ENCODE measurements around the gene XIST.
"Not testable (repeated sequence)": the region's sequence is repeated elsewhere in the genome, so short reads cannot be mapped to it uniquely, and the experiment has no call there.

XIST gene

GRCh38 chrX:73812256-73812655 is 40.3 kb downstream of the XIST start:
- no peak for DNase-seq (ENCODE audit: low read depth in 2 of 2)

GRCh38 chrX:73804109-73804508 is 48.4 kb downstream of the XIST start:
- not testable (repeated sequence) for DNase-seq (ENCODE audit: low read depth in 2 of 2)

GRCh38 chrX:73799888-73800287 is 52.6 kb downstream of the XIST start:
- no peak for DNase-seq (ENCODE audit: low read depth in 2 of 2)

DNA sequence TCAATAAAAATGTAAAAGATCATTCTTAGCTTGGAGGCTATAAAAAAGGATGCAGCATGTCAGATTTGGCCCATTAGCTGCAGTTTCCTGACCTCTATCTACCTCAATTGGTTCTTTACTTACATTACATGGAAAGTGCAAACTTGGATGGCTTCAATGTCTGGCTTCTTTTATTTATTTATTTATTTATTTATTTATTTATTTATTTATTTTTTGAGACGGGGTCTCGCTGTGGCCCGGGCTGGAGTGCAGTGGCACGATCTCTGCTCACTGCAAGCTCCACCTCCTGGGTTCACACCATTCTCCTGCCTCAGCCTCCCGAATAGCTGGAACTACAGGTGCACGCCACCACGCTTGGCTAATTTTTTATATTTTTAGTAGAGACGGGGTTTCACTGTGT is 60.0 kb downstream of the XIST start:
- DNase-seq (ENCODE audit: low read depth in 2 of 2): not testable (repeated sequence)

DNA sequence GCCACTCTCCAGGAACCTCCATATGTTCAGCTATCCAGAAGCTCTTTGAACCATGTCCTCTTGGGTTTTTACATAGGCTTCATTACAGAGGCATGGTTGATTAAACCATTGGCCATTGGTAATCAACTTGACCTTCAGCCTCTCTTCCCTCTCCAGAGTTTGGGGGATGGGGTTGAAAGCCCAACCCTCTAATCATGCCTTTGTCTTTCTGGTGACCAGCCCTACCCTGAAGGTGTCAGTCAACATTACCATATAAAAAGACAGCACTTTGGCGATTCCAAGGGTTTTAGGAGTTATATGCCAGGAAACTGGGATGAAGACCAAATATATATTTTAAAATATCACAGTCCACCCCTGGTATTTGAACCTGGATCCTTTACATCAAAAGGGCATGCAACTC is 67.0 kb downstream of the XIST start:
- no peak for DNase-seq (ENCODE audit: low read depth in 2 of 2)
